ENCODE measurements around the gene TMEM178A. TPM values are rescaled to one million over a fixed set of nuclear protein-coding genes. Genes with fewer than 3 reads are reported as not detected.

TMEM178A gene
- total and polyA plus RNA-seq, 2 of the 8 experiments (the other 6 are each of a cell fraction or from before 2014, with no cell fraction given) = 11.2 to 14.9 TPM

DNA sequence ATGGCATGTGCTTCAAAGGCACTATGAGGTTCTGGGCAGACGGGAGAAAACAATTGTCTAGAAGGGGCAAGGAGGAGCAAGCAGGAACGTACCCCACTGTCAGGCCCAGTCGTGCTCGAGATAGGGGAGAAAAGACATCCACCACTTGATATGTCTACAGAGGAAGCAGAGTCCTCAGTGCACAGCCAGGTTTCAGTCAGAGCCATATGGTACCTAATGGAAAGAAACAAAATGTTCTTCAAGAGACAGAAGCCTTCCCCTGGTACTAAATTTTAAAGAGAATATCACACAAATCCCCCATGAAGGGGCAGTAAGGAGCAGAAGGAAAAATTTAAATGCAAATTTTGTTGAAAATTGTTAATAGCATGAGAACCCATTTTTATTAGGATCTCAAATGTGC, 91.4 kb downstream of the TMEM178A start:
- no peak for FAIRE-seq
- WGBS, 2 experiments (ENCODE audit: extremely low coverage in 1 of 2, insufficient coverage in 1 of 2, insufficient read length in 1 of 2, insufficient replicate concordance in 2 of 2, low coverage in 1 of 2, low lambda C conversion rate in 2 of 2, missing lambda C conversion rate in 1 of 2) = 86% methylated on average over 4 of the region's 4 CpGs; no CpG with 5 or more reads in 1 of the 2 experiments
- no peak overlapping the region for H3K14ac ChIP-seq (ENCODE audit: insufficient read length)

More for the DNA sequence above, 91.4 kb downstream of the TMEM178A start:
- Histone ChIP-seq H3K4ac (replicated peaks; ENCODE audit: insufficient read length, low read depth, low read length) (no peak overlapping the region), H3K4me1 (replicated peaks in 1 of 4; ENCODE audit: control insufficient read depth in 3 of 4, insufficient read depth in 4 of 4, low read length in 3 of 4) (no peaks in the 10 kb centered on the region), H2BK12ac (ENCODE audit: low read depth, low read length) (no peak overlapping the region), H2BK20ac (ENCODE audit: low read length) (no peak overlapping the region), H3K27me3 (replicated peaks in 1 of 4; ENCODE audit: control insufficient read depth in 3 of 4, extremely low read depth in 1 of 4, insufficient read depth in 3 of 4, low read length in 3 of 4) (no peaks in the 10 kb centered on the region), H3K9ac (replicated peaks in 1 of 4; ENCODE audit: extremely low read depth in 1 of 4, low read depth in 3 of 4, low read length in 3 of 4) (no peak overlapping the region), H3K4me2 (ENCODE audit: insufficient read depth in 1 of 2, low read depth in 2 of 2, low read length in 2 of 2) (no peak overlapping the region), H4K8ac (ENCODE audit: extremely low read depth, insufficient read depth, low read length) (no peak overlapping the region), H2BK5ac (ENCODE audit: low read depth, low read length) (no peak overlapping the region), H2AK5ac (ENCODE audit: low read depth, low read length) (no peak overlapping the region), H2BK120ac (replicated peaks; ENCODE audit: low read depth, low read length) (no peak overlapping the region), H4K20me1 (replicated peaks in 1 of 2; ENCODE audit: control insufficient read depth in 1 of 2, insufficient read depth in 2 of 2, low read length in 2 of 2) (peaks cover 1 to 2% of the 10 kb centered on the region in 2 experiments), H3K36me3 (ENCODE audit: control insufficient read depth in 2 of 4, insufficient read depth in 4 of 4, low read length in 3 of 4) (peaks cover 2 to 72% (median 35%) of the 10 kb centered on the region in 4 experiments), H3K79me2 (ENCODE audit: control insufficient read depth in 1 of 2, insufficient read depth in 2 of 2, low read length in 2 of 2) (no peaks in the 10 kb centered on the region), H3K4me3 (ENCODE audit: extremely low read depth in 1 of 4, insufficient read depth in 2 of 4, low read depth in 3 of 4, low read length in 4 of 4) (no peak overlapping the region), H3K23ac (ENCODE audit: insufficient read length) (no peak overlapping the region), H3K79me1 (ENCODE audit: low read depth, low read length) (no peaks in the 10 kb centered on the region), H4K91ac (replicated peaks; ENCODE audit: insufficient read length, low read length) (no peak overlapping the region), H3K23me2 (ENCODE audit: low read depth, low read length) (no peaks in the 10 kb centered on the region), H2AFZ (ENCODE audit: low read length) (no peak overlapping the region), H3K18ac (ENCODE audit: extremely low read depth, low read length) (no peak overlapping the region), H3K56ac (replicated peaks; ENCODE audit: insufficient read length, low read depth, low read length) (no peak overlapping the region), H2BK15ac (ENCODE audit: low read length) (no peak overlapping the region), H3K27ac (ENCODE audit: low read depth, low read length) (no peak overlapping the region), H4K5ac (ENCODE audit: insufficient read length, low read depth, low read length) (no peak overlapping the region), H3K9me3 (ENCODE audit: insufficient read depth in 2 of 2, low read depth in 1 of 2, low read length in 1 of 2) (no peaks in the 10 kb centered on the region)
- CTCF ChIA-PET (ENCODE audit: partially characterized antibody) = interaction anchor here (1.2 to 1.4 kb wide), 3 partner anchors 11 to 26 kb away, joined by 3 read pairs; no protein-coding TSS in a partner anchor
- POLR2A ChIA-PET (ENCODE audit: partially characterized antibody) = no interaction called here
- no peak for DNase-seq (ENCODE audit: low read depth in 1 of 2, low spot score in 2 of 2)
- TF ChIP-seq SP4 (IDR thresholded peaks at IDR 0.05; ENCODE audit: low read length) = no peak
- TF ChIP-seq BRCA1 (IDR thresholded peaks at IDR 0.05; ENCODE audit: low read depth, low read length) = no peak

Measured in H1 (cell line).